Fibroblast of skin of scalp (primary cell): ENCODE measurements around the gene FCHSD2.

Source experiments
- DNase-seq: peaks from one replicate; pipeline ENCODE4 v3.0.0-alpha.2; 2013

Gene FCHSD2

DNA sequence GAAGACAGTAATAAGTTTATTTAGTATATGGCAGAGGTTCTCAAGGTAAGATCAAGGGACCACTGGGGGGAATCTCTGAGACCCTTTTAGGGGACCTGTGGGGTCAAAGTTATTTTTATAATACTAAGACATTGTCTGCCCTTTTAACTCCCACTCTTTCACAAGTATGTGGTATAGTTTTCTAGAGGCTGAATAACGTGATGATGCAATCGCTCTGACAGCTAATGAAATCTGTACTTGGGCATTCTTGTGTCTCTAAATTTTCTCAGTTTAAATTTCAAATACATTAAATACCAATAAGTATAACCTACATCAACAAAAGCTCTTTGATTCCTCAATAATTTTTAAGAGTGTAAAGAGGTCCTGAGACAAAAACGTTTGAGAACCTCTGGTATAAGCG, 180.0 kb downstream of the FCHSD2 start:
- peak; percentile 73 for DNase-seq

DNA sequence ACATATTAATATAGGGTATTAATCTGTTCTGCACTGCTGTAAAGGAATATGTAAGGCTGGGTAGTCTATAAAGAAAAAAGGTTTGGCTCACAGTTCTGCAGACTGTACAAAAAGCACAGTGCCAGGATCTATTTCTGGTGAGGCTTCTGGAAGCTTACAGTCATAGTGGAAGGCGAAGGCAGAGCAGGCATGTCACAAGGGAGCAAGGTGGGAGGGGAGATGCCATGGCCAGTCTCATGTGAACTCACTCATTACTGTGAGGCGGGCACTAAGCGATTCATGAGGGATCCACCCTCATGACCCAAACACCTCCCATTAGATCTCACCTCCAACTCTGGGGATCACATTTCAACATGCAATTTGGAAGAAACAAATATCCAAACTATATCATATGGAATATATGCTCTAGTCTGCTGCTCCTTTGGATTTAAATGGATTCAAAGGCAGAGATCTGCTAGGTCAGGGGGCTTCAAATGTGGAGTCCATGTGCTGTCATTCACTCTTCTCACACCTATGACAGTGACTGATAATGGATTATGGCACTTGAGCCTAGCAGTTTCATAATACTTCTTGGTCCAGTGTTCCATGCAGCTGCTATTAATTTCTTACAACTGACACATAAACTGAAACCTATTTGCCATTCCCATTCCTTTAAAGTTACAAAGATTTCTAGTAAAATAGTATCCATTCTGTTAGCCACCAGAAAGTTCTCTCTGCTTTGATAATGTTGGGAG, 182.0 kb downstream of the FCHSD2 start:
- no peak for DNase-seq

DNA sequence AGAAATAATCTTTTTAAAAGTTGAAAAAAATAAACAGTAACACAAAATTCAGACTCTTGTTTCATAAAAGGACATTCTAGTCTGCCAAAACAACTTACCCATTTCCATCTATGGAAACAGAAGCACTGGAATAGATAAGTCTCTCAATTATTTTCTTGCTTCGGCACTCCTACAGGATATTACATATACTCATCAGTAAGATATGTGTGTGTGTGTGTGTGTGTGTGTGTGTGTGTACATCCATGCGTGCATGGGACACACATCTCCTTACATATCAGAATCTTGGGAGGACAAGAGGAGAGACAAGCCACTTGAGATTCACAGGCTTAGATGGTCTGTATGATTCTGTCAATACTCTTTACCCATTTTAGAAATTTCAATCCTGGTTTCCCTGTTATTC, 183.3 kb downstream of the FCHSD2 start:
- DNase-seq = peak; percentile 53

DNA sequence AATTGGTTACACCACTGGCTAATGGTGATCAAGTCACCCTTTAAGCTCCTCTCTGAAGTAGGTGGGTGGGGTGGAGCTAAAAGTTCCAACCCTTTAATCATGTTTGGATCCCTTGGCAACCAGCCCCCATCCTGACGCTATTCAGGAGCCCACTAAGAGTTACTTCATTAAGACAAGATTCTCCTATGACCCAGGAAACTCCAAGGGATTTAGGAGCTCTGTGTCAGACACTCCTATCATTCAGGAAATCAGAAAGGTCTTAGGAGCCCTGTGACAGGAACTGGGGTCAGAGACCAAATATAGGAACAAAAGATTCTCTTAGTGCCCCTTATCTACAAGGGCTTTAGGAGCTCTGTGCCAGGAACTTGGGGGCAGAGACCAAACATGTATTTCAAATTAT, 186.7 kb downstream of the FCHSD2 start:
- DNase-seq = no peak

DNA sequence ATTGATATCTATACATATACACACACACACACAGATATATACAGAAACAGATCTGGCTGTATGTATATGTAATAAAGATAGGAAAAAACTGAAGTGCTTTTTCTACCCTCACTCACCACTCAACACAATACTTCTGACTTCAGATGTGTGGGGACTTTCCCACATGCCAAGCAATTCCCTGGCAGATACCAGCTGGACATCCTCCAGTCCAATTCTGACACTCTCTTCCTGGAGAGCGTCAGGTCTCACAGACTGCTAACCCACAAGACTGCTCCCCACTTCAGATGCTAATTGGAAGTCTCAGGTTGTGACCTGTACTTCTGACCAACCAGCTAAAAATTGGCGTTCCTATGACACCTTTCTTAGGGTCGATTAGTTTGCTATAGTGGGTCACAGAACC, 187.3 kb downstream of the FCHSD2 start:
- DNase-seq = no peak

DNA sequence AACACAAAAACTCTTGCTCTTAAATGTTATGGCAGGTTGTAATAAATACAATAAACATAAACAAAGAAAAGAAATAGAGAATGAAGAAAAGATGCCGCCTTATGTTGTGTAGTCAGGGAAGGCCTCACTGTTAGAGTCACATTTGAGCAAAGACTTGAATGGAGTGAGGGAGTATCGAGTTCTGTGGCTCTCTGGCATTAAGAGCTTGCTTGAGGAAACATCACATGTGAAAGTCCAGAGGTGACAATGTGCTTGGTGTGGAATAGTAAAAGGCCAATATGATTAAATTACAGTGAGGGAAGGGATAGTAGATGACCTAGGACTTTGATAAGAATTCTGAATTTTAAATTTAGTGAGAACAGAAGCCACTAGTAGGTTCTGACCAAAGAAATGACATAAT, 188.5 kb downstream of the FCHSD2 start:
- DNase-seq = no peak

DNA sequence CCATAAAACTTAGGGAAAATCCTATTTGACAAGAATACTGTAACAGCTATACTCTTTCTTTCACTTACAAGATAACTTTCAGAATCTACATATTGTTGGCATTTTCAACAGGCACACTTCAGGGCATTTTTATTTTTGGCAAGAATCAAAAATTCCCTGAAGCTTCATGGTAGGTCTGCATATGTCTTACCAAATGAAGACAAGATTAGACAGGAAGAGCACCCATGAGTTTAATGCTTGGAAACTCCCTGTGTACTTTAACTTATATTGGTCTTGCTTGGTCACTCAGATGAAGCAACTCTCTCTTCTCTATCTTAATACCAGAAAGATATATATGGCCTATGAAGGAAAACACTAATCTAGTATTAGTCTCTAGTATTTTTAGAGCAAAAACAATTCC, 190.2 kb downstream of the FCHSD2 start:
- DNase-seq = no peak

DNA sequence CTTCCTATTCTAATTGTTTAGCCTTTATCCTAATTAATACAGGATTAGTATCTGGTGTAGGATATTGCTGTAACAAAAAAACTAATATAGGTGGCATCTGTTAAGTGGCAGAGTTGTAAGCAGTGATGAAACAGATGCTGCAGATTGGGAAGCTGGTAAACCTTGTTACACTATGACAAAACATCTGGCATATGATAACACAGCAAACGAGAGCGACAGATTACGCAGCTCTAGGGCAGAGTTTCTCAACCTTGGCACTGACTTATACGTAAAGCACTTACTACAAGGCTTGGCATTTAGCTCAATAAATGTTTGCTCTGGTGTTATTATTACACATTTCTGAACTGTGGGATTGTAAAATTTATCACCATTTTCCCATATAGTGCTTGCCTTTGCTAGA, 190.9 kb downstream of the FCHSD2 start:
- peak; percentile 11 for DNase-seq

DNA sequence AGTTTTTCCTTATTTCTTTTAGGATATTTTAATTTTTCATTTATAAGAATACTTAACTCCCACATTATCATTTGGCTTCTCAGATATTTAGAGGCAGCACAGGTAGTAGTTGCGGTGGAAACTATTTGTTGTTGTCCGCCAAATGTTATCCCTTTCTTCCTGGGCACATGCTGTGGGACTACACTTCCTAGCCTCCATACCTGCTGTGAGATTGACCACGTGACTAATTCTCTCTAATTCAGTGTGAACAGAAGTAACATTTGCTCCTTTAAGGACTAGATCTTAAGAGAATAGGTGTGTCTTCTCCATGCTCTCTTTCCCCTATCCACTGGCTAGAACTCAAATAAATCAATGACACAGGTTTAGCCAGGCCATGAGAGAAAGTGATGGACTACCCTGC, 191.4 kb downstream of the FCHSD2 start:
- no peak for DNase-seq

DNA sequence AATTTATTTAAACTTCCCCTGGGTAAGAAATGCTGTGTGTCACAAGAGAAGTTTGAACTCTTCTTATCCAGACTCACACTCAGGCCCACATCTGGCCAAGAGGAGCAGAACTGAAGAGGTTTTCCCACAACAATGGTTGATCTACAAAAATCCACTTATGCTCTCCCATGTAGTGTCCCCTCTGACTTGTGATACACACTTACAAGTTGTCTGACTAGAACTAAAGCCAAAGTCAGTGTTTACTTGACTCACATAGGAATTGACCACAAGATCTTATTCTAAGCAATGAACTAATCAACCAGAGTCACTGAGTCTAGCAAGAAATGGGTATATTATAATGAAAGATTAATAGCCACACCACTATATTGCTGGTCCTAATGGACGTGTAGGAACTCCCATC, 194.9 kb downstream of the FCHSD2 start:
- no peak for DNase-seq

DNA sequence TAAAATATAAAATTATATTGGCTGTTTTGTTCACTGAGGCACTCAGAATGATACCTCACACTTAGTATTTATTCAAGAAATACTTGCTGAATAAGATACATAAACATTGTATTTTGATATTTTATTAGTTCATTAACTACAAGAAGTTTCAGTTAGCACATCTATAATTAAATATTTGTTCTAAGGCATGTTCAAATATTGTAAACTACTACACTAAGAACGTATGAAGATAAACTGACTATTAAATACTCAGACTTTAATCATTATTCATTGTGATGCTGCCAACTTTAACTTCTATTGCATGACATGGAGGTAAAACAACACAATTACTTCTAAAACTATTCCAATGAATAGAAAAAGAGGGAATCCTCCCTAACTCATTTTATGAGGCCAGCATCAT, 198.5 kb downstream of the FCHSD2 start:
- no peak for DNase-seq

DNA sequence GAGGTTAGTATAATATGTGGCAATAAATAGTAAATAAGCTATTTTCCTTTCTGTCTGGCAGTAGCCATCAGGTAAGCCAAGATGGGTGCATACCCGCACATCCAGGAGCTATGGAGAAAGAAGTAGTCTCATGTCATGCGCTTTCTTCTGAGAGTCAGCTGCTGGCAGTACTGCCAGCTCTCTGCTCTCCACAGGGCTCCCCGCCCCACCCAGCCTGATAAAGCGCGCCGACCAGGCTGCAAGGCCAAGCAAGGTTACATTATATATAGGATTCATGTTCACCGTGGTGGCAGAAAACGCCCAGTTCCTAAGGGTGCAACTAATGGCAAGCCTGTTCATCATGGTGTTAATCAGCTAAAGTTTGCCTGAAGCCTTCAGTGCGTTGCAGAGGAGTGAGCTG, 201.7 kb downstream of the FCHSD2 start:
- no peak for DNase-seq

DNA sequence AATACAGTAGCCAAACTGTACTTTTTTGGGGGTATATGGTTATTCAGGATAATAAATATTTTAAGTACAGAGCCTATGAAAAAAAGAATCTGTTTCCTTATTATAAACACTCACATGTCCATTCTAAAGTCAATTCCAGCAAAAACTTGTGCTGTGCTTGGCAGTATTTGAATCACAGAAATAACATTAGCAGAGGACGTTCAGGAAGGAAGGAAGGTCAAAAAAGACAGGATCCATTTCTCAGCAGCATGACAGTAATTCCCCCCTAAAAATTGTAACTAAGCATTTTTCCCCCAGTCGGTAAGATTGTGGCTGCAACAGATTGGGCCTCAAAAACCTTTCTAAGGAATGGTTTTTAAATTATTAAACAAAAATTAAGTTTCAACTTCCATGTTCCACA, 203.1 kb downstream of the FCHSD2 start:
- no peak for DNase-seq

DNA sequence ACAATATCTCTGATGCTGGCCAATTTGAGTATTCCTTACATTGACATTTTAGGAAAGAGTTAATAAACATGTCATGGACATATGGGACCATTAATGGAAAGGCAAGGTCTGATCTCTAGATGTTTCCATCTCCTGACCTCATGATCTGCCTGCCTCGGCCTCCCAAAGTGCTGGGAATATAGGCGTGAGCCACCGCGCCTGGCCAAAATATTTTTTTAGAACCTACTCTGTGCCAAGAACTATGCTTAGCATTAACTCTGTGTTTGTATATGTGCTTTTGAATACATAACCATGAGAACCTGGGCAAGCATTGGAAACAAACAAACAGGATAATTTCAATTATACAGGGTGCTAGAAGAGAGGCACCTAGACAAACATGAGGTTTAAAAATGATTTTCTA, 204.7 kb downstream of the FCHSD2 start:
- DNase-seq = no peak

DNA sequence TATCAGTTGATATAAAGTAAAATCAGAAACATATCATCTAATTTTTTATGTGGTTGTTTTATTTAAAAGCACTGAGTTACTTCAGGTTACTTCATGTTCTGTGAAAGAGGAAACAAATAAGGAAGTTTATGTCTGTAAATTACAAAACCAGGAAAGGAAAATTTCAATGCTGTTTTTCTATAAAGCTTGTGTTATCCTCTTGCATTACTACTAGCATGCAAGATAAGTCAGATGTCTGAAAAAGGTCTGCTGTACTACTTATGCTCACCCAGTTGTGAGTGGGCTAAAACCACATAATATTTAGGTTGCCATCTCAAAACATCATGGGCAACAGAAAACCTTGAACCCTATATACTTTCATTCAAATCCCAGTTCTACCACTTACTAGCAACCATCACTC, 206.4 kb downstream of the FCHSD2 start:
- DNase-seq = no peak

DNA sequence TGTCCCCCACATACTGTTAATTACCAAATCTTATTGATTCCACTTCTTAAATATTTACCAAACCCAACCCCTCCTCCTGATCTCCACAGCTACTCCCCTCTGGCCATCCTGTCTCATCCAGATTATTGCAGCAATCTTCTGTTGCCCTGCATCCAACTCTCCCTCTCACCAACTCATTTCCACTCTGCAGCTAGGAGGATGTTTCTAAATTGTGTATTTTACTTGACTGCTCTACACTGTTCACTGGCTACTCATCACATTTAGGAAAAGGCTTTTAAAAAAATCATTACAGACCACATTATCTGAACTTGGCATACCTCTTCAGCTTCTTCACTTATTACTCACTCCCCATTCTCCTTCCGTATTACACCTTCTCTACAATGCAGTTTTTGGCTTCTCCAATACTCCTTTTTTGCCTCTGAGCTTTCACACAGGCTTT, 210.0 kb downstream of the FCHSD2 start:
- peak; percentile 25 for DNase-seq

DNA sequence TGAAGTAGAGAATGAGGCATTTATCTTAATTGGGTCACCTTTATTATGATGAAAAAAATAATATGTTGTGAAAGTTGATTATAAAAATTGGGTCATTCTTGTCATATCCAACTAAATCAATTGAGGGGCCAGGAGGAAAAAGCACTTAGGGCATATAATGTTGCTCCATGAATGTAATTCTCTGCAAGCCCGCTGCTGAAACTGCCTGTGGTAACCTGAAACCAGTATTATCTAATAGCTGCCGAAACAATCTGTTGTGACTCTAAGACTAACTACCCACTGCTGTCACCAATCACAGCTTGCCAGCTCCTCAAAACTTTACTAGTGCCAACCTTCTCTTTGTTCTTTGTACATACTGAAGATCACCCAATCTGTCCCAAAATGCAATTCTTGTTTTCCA, 212.1 kb downstream of the FCHSD2 start:
- DNase-seq = peak; percentile 19

DNA sequence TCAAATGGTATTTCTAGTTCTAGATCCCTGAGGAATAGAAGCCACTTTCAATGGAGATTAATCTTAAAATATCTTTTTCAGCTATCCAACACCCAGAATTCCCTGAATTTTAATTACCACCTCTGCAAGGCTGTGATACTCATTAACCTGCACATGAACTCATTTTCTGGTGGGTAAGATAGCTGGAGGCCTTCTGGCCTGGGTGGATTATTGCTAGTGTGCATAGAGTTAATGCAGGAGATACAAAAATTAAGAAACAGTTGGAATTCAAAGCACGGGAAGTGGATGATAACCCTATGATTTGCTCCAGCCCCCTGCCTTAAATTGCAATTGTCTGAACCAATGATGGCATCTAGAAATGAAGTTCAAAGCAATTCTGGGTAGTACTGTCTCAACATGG, 212.9 kb downstream of the FCHSD2 start:
- DNase-seq = no peak

DNA sequence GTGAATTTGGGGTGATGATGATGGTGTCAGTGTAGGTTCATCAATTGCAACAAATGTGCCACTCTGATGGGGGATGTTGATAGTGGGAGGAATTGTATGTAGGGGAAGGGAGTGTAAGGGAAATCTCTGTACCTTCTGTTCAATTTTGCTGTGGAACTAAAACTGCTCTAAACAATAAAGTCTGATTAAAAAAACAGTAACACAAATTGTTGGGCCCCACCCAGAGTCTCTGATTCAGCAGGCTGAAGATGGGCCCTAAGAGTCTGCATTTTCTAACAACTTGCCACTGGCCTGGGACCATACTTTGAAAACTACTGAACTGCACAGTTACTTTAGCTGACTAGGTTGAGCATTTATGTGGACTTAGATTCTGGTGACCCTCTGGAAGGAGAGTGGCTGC, 214.7 kb downstream of the FCHSD2 start:
- no peak for DNase-seq

DNA sequence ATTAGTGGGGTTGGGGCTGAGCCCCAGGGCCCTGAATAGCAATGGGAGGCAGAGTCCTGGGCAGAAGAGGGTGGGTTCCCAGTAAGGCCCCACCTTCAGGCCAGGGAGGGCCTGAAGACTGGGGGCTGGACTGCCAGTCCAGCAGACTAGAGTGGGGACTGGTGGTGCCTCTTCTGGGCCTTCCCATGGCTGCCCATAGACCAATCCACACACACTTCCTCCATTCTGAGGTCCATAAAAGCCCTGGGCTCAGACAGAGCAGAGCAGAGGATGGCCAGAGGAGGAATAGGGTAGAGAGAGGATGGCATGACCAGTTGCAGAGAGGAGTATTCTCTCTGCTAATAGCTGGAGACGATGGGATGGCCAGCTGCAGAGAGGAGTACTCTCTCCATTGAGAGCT, 216.0 kb downstream of the FCHSD2 start:
- DNase-seq = no peak

DNA sequence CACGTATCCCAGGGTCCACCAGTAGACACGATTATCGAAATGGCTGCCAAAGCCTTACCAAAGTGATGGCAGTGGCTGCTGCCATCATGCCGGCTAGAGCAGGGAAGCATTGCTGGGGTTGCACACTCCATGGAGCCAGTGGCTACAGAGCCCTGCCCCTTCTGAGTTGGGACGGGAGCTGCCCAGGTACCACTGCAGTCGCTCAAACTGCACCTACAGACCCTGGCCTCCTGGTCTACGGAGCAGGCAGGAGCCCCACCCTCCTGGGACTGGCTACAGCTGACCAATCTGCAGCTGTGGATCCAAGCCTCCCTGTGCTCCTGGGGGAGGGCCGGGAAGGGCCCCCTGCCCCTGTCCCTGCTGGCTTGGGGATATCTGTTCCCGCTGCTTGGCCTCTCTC, 216.5 kb downstream of the FCHSD2 start:
- no peak for DNase-seq

DNA sequence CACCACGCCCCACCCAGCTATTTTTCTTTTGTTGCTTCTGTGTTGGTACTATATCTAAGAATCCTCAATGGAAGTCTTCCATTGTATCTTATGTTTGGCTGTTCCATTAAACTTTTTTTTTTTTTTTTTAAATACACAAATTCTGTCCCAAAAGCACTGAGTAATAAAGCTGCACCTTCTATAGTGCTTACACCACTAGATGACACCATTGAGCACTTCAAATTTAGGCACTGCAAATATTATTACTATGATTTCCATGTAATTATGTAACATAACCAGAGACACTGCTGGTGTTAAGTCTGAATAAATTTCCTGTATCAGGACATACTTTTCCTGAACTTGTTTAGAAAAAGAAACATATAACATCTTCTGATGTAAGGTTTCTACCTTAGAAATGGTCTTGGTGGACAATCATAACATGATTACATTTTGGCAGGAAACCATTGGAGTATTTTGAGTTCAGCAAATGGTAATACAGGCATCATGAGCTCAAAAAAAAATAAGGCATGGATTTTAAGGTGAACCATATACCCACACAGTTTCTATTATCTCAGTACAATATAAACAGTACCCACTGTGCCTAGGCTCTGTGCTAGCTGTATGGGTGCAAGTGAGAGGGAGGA, 217.4 kb downstream of the FCHSD2 start:
- peak; percentile 55 for DNase-seq

DNA sequence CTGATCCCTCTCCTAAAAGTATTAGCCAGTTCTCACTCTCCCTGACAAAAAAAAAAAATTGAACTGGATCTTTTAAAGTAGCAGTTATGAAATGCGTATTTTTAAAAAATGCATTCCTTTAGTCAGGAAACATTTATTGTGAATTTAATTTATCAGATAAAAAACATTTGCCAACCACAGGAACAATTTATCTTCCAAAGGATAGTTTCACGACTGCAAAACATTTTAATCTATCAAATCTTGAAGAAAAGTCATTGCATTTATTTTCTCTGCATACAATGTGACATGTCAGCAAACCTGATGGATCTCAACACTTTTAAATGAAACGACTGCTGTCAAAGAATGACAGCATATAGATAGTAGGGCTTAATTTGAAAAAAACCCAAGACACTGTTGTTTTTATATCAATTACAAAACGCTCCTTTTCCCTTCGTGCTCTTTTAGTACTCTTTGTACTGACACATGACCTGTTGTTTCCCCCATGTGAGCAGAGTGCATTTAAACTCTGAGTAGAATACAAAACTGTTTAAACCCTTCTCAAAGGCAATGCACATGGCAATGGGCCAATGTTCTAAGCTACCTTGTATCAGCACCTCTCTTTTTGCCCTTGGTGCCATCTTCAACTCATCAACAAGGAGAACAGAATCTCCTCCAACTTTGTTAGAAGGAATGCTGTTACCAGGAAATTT, 220.9 kb downstream of the FCHSD2 start:
- DNase-seq = no peak

DNA sequence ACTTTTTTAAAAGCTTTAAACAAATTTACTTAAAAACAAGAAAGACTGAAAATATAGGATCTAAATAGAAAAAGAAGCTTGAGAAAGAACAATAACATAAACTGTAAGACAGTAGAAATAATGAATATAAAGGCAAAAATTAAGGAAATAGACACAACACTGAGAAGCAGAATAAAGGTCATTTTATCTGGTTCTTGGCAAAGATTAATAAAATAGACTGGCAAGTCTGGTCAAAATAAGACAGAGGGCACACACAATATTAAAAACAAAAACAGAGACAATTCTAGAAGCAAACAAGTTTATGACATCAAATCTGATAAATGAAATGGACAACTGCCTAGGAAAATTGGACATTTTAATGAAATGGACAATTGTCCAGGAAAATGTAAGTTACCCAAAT, 222.1 kb downstream of the FCHSD2 start:
- DNase-seq = no peak
